Keratinocyte (primary cell): ENCODE data around the gene GRIP1. TPM values are rescaled to one million over a fixed set of nuclear protein-coding genes. Genes with fewer than 3 reads are reported as not detected.

Source experiments
- DNase-seq: peaks from one replicate; pipeline ENCODE4 v3.0.0-alpha.2; 2011; ENCODE audit warnings: low read depth, missing footprints, low spot score
- FAIRE-seq: peaks from 2 replicates; lab custom pipeline; 2011; peaks lifted over from hg19 to GRCh38; lab: Jason Lieb, UNC
- H2AFZ ChIP-seq: 2 replicates; pipeline ENCODE4 v1.6.0; 2012; ENCODE audit warnings: low read length, control low read depth, inconsistent platforms; ENCODE audit not compliant: control insufficient read depth
- H3K27ac ChIP-seq: 2 replicates; pipeline ENCODE4 v1.5.1; 2011; ENCODE audit warnings: low read length; ENCODE audit not compliant: control insufficient read depth, insufficient read depth
- H3K27me3 ChIP-seq: 3 replicates; pipeline ENCODE4 v1.6.0; 2011; ENCODE audit warnings: low read length; ENCODE audit not compliant: control insufficient read depth, insufficient read depth; ENCODE audit errors: extremely low read depth
- H3K36me3 ChIP-seq, 2 experiments: 2 replicates in 1 of 2; 3 replicates in 1 of 2; pipeline ENCODE4 v1.5.1; 2011; ENCODE audit warnings: low read length in 2 of 2, mild to moderate bottlenecking in 1 of 2; ENCODE audit not compliant: control insufficient read depth in 2 of 2, insufficient read depth in 2 of 2; ENCODE audit errors: extremely low read depth in 1 of 2
- H3K4me1 ChIP-seq: 3 replicates; pipeline ENCODE4 v1.5.1; 2011; ENCODE audit warnings: low read length; ENCODE audit not compliant: control insufficient read depth, insufficient read depth; ENCODE audit errors: extremely low read depth
- H3K4me2 ChIP-seq: 3 replicates; pipeline ENCODE4 v1.6.0; 2011; ENCODE audit warnings: low read depth, low read length; ENCODE audit not compliant: control insufficient read depth, insufficient read depth; ENCODE audit errors: extremely low read depth
- H3K4me3 ChIP-seq, 3 experiments: fragments of 200-600 bp in 1 of 3; sonication (generic) in 1 of 3; 2 replicates in 2 of 3; 3 replicates in 1 of 3; pipeline ENCODE4 v1.5.1; 2011 to 2016; ENCODE audit warnings: low read length in 3 of 3, mild to moderate bottlenecking in 3 of 3, control low read depth in 2 of 3, inconsistent platforms in 1 of 3, low read depth in 1 of 3, mixed read lengths in 1 of 3, mixed run types in 1 of 3, moderate library complexity in 1 of 3; ENCODE audit not compliant: control insufficient read depth in 2 of 3, insufficient read depth in 2 of 3; ENCODE audit errors: extremely low read depth in 1 of 3
- H3K79me2 ChIP-seq: 2 replicates; pipeline ENCODE4 v1.6.0; 2012; ENCODE audit warnings: low read length; ENCODE audit not compliant: control insufficient read depth, insufficient read depth
- H3K9ac ChIP-seq: 3 replicates; pipeline ENCODE4 v1.6.0; 2011; ENCODE audit warnings: low read length; ENCODE audit not compliant: control insufficient read depth, insufficient read depth; ENCODE audit errors: extremely low read depth
- H3K9me1 ChIP-seq: 3 replicates; pipeline ENCODE4 v1.6.0; 2011; ENCODE audit warnings: low read length; ENCODE audit not compliant: control insufficient read depth, insufficient read depth; ENCODE audit errors: extremely low read depth
- H3K9me3 ChIP-seq: 2 replicates; pipeline ENCODE4 v1.5.1; 2012; ENCODE audit warnings: low read depth, low read length; ENCODE audit not compliant: control insufficient read depth
- H4K20me1 ChIP-seq: 3 replicates; pipeline ENCODE4 v1.6.0; 2011; ENCODE audit warnings: low read length; ENCODE audit not compliant: control insufficient read depth, insufficient read depth; ENCODE audit errors: extremely low read depth
- CTCF ChIP-seq, 3 experiments: IDR thresholded peaks in 1 of 3; conservative IDR thresholded peaks in 1 of 3; optimal IDR thresholded peaks in 1 of 3; 2 replicates in 2 of 3; 3 replicates in 1 of 3; pipeline versions ENCODE3 to v1.5.1; 2011; ENCODE audit warnings: low read length in 3 of 3, mild to moderate bottlenecking in 3 of 3, moderate library complexity in 2 of 3, control low read depth in 1 of 3, inconsistent platforms in 1 of 3; ENCODE audit not compliant: insufficient read depth in 2 of 3; ENCODE audit errors: extremely low read depth in 1 of 3
- EZH2 ChIP-seq: IDR thresholded peaks from one replicate; pipeline ENCODE4 v1.6.1; 2012; ENCODE audit warnings: inconsistent platforms, mild to moderate bottlenecking, low read length, moderate library complexity
- dilution Hi-C: fragments of 300-500 bp; cut with MboI; formaldehyde crosslinking; loops from one replicate; pipeline ENCODE4 v1.7.0; 2020; ENCODE audit warnings: low sequenced_read_pairs; ENCODE audit not compliant: extremely low pct_ligation_motif_present
- polyA plus RNA-seq, 5 experiments: library from polyadenylated mRNA; depleted of rRNA in 3 of 5; stranded (reverse) in 3 of 5; stranded (forward) in 1 of 5; unstranded in 1 of 5; fragments of >200 nt; gene quantifications; 1 replicate in 1 of 5; 2 replicates in 3 of 5; 3 replicates in 1 of 5; pipeline versions ENCODE4 v1.2.1 to v1.2.3, GENCODE V29; 2011 to 2012; ENCODE audit warnings: missing spikeins in 2 of 5, low read depth in 1 of 5, low replicate concordance in 1 of 5

Gene GRIP1
- polyA plus RNA-seq, 1 donor (not counting 4 experiments of a cell fraction or from before 2014, with no cell fraction given): 6.7 TPM

GRCh38 chr12:66555113-66555512 is 123.8 kb downstream of the GRIP1 start:
- dilution Hi-C loops: no loop called here
- FAIRE-seq (peak; percentile 62), DNase-seq (no peak)
- Histone ChIP-seq H4K20me1 (no peaks in the 10 kb centered on the region), H3K4me1 (peaks cover 4% of the 10 kb centered on the region), H3K9me1 (no peaks in the 10 kb centered on the region), H3K4me2 (no peak overlapping the region), H3K27me3 (no peaks in the 10 kb centered on the region), H3K36me3 (no peaks in the 10 kb centered on the region), H3K9me3 (no peaks in the 10 kb centered on the region), H3K4me3 (no peak overlapping the region), H2AFZ (no peak overlapping the region), H3K79me2 (no peaks in the 10 kb centered on the region), H3K9ac (no peak overlapping the region), H3K27ac (no peak overlapping the region)
- TF ChIP-seq EZH2 (no peak), CTCF (optimal IDR thresholded peaks at IDR 0.05 in 1 of 3, IDR thresholded peaks at IDR 0.05 in 1 of 3, conservative IDR thresholded peaks at IDR 0.05 in 1 of 3; ENCODE audit: extremely low read depth in 1 of 3, insufficient read depth in 2 of 3, low read length in 3 of 3) (peak; percentile 31 to 46 (median 34))

- DNase-seq (no peak), FAIRE-seq (no peak)
- Histone ChIP-seq H2AFZ (no peak overlapping the region), H3K27ac (no peak overlapping the region), H3K9me3 (no peaks in the 10 kb centered on the region), H3K4me1 (peaks cover 4% of the 10 kb centered on the region), H3K4me2 (no peak overlapping the region), H4K20me1 (no peaks in the 10 kb centered on the region), H3K27me3 (no peaks in the 10 kb centered on the region), H3K9me1 (no peaks in the 10 kb centered on the region), H3K4me3 (no peak overlapping the region), H3K9ac (no peak overlapping the region), H3K36me3 (no peaks in the 10 kb centered on the region), H3K79me2 (no peaks in the 10 kb centered on the region)
- TF ChIP-seq CTCF (optimal IDR thresholded peaks at IDR 0.05 in 1 of 3, IDR thresholded peaks at IDR 0.05 in 1 of 3, conservative IDR thresholded peaks at IDR 0.05 in 1 of 3; ENCODE audit: extremely low read depth in 1 of 3, insufficient read depth in 2 of 3, low read length in 3 of 3) (no peak), EZH2 (no peak)
- dilution Hi-C loops: no loop called here
Observed at GRCh38 chr12:66552716-66553115, 126.2 kb downstream of the GRIP1 start.
